MCF 10A (cell line): ENCODE data around the gene TRAPPC2L. TPM values are rescaled to one million over a fixed set of nuclear protein-coding genes. Genes with fewer than 3 reads are reported as not detected.
A peak's percentile ranks its signal among the peaks of the same experiment; 100 is the strongest.

Experiments
- BruUV-seq: library from RNA; stranded (reverse); fragments of 400-500 nt; replicated peaks from 2 replicates; lab custom pipeline; 2021; lab: Mats Ljungman, UMichigan
- CTCF ChIA-PET: fragments of 300-600 bp; sonication (Branson Sonifier 250); formaldehyde crosslinking; extraction: SDS; loops from one replicate; lab custom pipeline; 2021; ENCODE audit warnings: antibody characterized with exemption, inconsistent platforms; lab: Yijun Ruan, JAX
- POLR2A ChIA-PET: fragments of 300-600, 350-650 bp; sonication (Branson Sonifier 250); formaldehyde crosslinking; extraction: SDS; loops from one replicate; lab custom pipeline; 2020; ENCODE audit warnings: antibody characterized with exemption, inconsistent platforms; lab: Yijun Ruan, JAX
- DNase-seq: peaks from one replicate; pipeline ENCODE4 v3.0.0-alpha.2; 2018; ENCODE audit not compliant: unreplicated experiment
- H3K27ac Mint-ChIP-seq: one replicate; pipeline ENCODE4 v1.8.0; 2022; ENCODE audit warnings: mild to moderate bottlenecking, low read depth, mixed read lengths; ENCODE audit not compliant: unreplicated experiment
- H3K27me3 Mint-ChIP-seq: one replicate; pipeline ENCODE4 v1.8.0; 2022; ENCODE audit warnings: mixed read lengths; ENCODE audit not compliant: insufficient read depth, unreplicated experiment
- H3K36me3 Mint-ChIP-seq: one replicate; pipeline ENCODE4 v1.8.0; 2022; ENCODE audit warnings: mild to moderate bottlenecking, moderate library complexity, mixed read lengths; ENCODE audit not compliant: insufficient read depth, unreplicated experiment
- H3K4me1 Mint-ChIP-seq: one replicate; pipeline ENCODE4 v1.8.0; 2022; ENCODE audit warnings: mixed read lengths; ENCODE audit not compliant: insufficient read depth, unreplicated experiment
- H3K4me3 Mint-ChIP-seq: one replicate; pipeline ENCODE4 v1.8.0; 2022; ENCODE audit warnings: mild to moderate bottlenecking, moderate library complexity, mixed read lengths; ENCODE audit not compliant: unreplicated experiment
- H3K9me3 Mint-ChIP-seq: one replicate; pipeline ENCODE4 v1.8.0; 2022; ENCODE audit warnings: mixed read lengths; ENCODE audit not compliant: unreplicated experiment
- intact Hi-C: fragments of 100-400 bp; cut with micrococcal nuclease; formaldehyde crosslinking; loops from 2 replicates; pipeline ENCODE4 v1.14.1; 2022
- total RNA-seq: library from RNA; stranded (reverse); gene quantifications from 2 replicates; pipeline ENCODE4 v1.2.3, GENCODE V29; 2022
- TF ChIP-seq, protein P1 (sequence below): fragments of 200-600 bp; IDR thresholded peaks from one replicate; pipeline ENCODE4 v1.8.0; 2022; ENCODE audit warnings: antibody characterized with exemption, mild to moderate bottlenecking; ENCODE audit not compliant: unreplicated experiment

Gene TRAPPC2L
- total RNA-seq, 1 experiment from 2014 or later, result 35.6 TPM

DNA sequence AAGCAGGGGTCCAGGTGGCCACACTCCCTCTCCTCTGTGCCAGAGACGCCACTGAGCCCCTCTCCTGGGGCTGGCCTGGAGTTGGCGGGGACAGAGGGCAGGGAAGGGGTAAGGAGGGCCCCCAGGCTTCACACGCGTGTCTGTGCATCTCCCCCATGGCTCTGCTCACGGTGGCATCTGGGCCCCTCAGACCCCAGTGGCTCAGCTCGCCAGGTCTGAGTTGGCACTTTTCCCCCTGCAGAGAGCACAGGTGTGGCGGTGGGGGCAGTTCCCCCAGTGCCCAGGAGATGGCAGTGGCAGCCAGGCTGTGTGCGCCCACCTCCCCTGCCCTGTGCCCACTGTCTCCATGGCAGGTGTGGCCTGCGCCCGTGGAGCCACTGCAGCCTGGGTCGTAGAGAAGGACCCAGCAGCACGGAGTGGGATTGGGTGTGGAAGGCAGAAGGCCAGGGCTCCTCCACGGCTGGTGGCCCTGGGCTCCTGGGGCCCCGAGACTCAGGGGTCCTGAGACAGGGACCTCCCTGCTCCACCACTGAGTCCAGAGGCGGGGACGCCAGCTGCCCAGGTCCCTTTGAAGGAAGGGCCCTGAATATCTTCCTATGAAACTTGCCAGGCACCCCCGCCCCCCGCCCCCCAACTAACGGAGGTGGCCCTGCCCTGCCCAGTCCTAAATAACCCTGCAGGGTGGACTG, 40.9 kb upstream of the TRAPPC2L start:
- Mint-ChIP-seq H3K27me3 (no peaks in the 10 kb centered on the region), H3K27ac (no peak overlapping the region), H3K4me1 (peaks cover 5% of the 10 kb centered on the region), H3K36me3 (peaks cover 19% of the 10 kb centered on the region), H3K4me3 (no peak overlapping the region), H3K9me3 (no peaks in the 10 kb centered on the region)
- intact Hi-C loops, result loop anchor here (1.0 kb wide), 1 partner anchor 351 kb away; no protein-coding TSS in a partner anchor
- CTCF ChIA-PET, result interaction anchor here (0.6 to 6.2 kb wide), 6 partner anchors 42 to 1208 kb away, joined by 3 to 47 read pairs (median 4); partner anchors contain the start of genes GALNS and TRAPPC2L
- peak; percentile 43 for DNase-seq
- POLR2A ChIA-PET, result interaction anchor here (0.7 kb wide), 1 partner anchor 42 kb away, joined by 3 read pairs; no protein-coding TSS in a partner anchor
- TF ChIP-seq, protein P1, sequence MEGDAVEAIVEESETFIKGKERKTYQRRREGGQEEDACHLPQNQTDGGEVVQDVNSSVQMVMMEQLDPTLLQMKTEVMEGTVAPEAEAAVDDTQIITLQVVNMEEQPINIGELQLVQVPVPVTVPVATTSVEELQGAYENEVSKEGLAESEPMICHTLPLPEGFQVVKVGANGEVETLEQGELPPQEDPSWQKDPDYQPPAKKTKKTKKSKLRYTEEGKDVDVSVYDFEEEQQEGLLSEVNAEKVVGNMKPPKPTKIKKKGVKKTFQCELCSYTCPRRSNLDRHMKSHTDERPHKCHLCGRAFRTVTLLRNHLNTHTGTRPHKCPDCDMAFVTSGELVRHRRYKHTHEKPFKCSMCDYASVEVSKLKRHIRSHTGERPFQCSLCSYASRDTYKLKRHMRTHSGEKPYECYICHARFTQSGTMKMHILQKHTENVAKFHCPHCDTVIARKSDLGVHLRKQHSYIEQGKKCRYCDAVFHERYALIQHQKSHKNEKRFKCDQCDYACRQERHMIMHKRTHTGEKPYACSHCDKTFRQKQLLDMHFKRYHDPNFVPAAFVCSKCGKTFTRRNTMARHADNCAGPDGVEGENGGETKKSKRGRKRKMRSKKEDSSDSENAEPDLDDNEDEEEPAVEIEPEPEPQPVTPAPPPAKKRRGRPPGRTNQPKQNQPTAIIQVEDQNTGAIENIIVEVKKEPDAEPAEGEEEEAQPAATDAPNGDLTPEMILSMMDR, result peak; percentile 91
- BruUV-seq, result no TSS peak

DNA sequence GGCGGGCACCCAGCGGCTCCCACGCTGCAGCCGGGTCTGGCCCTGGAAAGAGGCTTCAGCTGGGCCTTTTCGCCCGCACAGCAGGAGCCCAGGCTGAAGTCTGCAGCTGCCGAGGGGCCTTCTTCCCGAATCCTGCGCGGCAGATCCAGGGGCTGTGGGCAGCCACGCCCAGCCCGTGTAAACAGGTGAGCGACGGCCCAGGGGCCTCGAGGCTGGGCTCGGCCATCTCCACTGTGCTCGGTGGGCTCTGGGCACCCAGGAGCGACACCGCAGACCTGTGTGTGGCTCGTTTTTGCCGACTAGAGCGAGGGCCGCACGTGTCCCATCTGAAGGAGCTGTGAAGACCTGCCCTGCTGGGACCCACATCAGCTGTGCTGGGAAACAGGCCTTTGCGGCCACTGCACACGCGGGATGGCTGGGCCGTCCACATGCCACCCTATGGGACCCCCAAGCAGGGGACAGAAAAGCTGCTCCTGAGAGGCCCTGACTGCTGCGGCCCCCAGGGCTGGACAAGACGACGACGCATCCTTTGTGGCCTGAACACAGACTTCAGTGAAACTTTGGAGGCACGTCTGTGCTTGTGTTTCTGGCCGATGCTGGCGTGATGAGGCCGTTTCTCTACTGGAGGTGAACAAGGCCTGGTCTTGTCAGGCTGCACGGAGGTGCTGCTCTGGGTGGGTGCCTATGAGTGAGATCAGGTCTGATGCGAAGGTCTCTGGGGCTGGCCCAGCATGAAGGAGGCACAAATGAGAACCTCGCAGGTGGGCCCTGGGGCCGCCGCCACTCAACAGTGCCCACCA, 40.0 kb upstream of the TRAPPC2L start:
- no peaks in the 10 kb centered on the region for H3K27me3 Mint-ChIP-seq
- BruUV-seq, result no TSS peak
- H3K36me3 Mint-ChIP-seq, result peaks cover 12% of the 10 kb centered on the region
- TF ChIP-seq, protein P1, result no peak
- ChIA-PET CTCF (interaction anchor here (0.6 to 6.2 kb wide), 4 partner anchors 35 to 350 kb away, joined by 3 to 47 read pairs (median 5); partner anchors contain the start of genes GALNS and TRAPPC2L), POLR2A (interaction anchor here (0.7 to 1.5 kb wide), 2 partner anchors 9 to 41 kb away, joined by 4 to 5 read pairs; no protein-coding TSS in a partner anchor)
- H3K27ac Mint-ChIP-seq, result no peak overlapping the region
- H3K4me3 Mint-ChIP-seq, result no peak overlapping the region
- intact Hi-C loops, result loop anchor here (1.0 kb wide), 1 partner anchor 350 kb away; no protein-coding TSS in a partner anchor
- no peaks in the 10 kb centered on the region for H3K9me3 Mint-ChIP-seq
- DNase-seq, result no peak
- peaks cover 2% of the 10 kb centered on the region for H3K4me1 Mint-ChIP-seq

DNA sequence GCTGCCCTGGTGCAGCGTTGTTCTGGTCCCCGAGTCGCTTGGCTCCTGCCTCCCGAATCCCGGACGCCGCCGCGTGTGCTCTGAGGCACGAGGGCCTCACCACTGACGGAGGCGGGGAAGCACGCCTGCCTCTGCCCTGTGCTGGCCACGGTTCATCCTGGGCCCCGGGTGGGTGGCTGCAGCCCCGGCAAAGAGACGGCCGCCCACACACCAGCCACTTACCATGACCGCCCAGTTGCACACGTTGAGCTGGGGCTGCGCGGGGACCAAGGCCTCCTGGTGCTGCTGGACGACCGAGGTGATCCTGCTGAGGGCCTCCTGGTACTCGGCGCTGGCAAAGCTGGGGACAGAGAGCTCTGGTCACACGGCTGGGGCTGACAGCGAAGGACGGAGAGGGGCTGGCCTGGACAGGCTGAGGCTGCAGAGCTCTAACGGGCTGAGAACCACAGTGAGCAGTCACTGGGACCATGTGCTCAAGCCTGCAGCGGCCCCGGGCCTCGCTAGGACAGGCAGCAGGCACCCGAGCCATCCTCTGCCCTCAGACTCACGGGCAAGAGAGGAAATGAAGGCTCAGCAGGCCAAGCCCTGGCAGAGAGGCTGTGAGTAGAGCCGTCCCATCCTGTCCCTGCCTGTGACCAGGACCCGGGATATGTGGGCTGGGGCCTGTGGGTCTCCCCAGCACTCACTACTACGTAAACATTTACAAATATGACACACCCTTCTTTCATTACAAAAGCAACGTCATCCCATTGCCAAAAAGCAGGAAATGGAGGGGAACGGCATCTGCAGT, 38.9 kb upstream of the TRAPPC2L start:
- intact Hi-C loops, result no loop called here
- TF ChIP-seq, protein P1, result no peak
- H3K9me3 Mint-ChIP-seq, result no peaks in the 10 kb centered on the region
- no peak for DNase-seq
- H3K4me3 Mint-ChIP-seq, result no peak overlapping the region
- ChIA-PET CTCF (interaction anchor here (1.3 kb wide), 1 partner anchor 10 kb away, joined by 3 read pairs; no protein-coding TSS in a partner anchor), POLR2A (interaction anchor here (1.5 kb wide), 1 partner anchor 8 kb away, joined by 5 read pairs; no protein-coding TSS in a partner anchor)
- no TSS peak for BruUV-seq
- no peaks in the 10 kb centered on the region for H3K4me1 Mint-ChIP-seq
- H3K27ac Mint-ChIP-seq, result no peak overlapping the region
- no peaks in the 10 kb centered on the region for H3K27me3 Mint-ChIP-seq
- H3K36me3 Mint-ChIP-seq, result peaks cover 9% of the 10 kb centered on the region
